GM12892 (cell line): ENCODE data around the gene POLR3A.

Source experiments
- POLR2A ChIP-seq: IDR thresholded peaks from 2 replicates; pipeline ENCODE4 v1.6.1; 2011; ENCODE audit warnings: low read depth, low read length, control low read depth
- POLR2AphosphoS5 ChIP-seq: IDR thresholded peaks from 2 replicates; pipeline ENCODE4 v1.6.1; 2011; ENCODE audit warnings: low read depth, low read length, control low read depth
- TAF1 ChIP-seq: IDR thresholded peaks from 2 replicates; pipeline ENCODE4 v1.6.1; 2011; ENCODE audit warnings: low read depth, mild to moderate bottlenecking, control low read depth, low read length, borderline replicate concordance

- TF ChIP-seq POLR2A (peak; percentile 68; the same call in 1 of the 2 replicates), POLR2AphosphoS5 (peak; percentile 92; the same call in 1 of the 2 replicates), TAF1 (no peak)
These were observed 12.1 kb upstream of the POLR3A start for GRCh38 chr10:78041170-78042057.
